SJCRH30 (cell line): ENCODE data around the gene CHRNB2. TPM values are rescaled to one million over a fixed set of nuclear protein-coding genes. Genes with fewer than 3 reads are reported as not detected.

ENCODE experiments used
- DNase-seq, 2 experiments: peaks; one replicate each; pipeline ENCODE4 v3.0.0-alpha.2; 2015 to 2020
- H3K27ac ChIP-seq: fragments of 250-450 bp; sonication (Bioruptor Pico); 2 replicates; pipeline ENCODE4 v1.5.1; 2020; ENCODE audit warnings: mild to moderate bottlenecking, moderate library complexity
- H3K27me3 ChIP-seq: fragments of 250-450 bp; sonication (Bioruptor Pico); 2 replicates; pipeline ENCODE4 v1.5.1; 2020; ENCODE audit warnings: mild to moderate bottlenecking, moderate library complexity
- H3K36me3 ChIP-seq: fragments of 250-450 bp; sonication (Bioruptor Pico); 2 replicates; pipeline ENCODE4 v1.5.1; 2020; ENCODE audit warnings: mild to moderate bottlenecking, moderate library complexity
- H3K4me1 ChIP-seq: fragments of 250-450 bp; sonication (Bioruptor Pico); 2 replicates; pipeline ENCODE4 v1.5.1; 2020; ENCODE audit warnings: mild to moderate bottlenecking, moderate library complexity
- H3K4me3 ChIP-seq: fragments of 250-450 bp; sonication (Bioruptor Pico); 2 replicates; pipeline ENCODE4 v1.5.1; 2020; ENCODE audit warnings: mild to moderate bottlenecking, moderate library complexity
- H3K9me3 ChIP-seq: fragments of 250-450 bp; sonication (Bioruptor Pico); replicated peaks from 2 replicates; pipeline ENCODE4 v1.5.1; 2020; ENCODE audit warnings: mild to moderate bottlenecking, moderate library complexity
- total RNA-seq: library from RNA; depleted of rRNA; stranded (reverse); fragments of >200 nt; shearing (Covaris generic); gene quantifications from 2 replicates; pipeline ENCODE4 v1.2.3, GENCODE V29; 2014

The CHRNB2 gene
- total RNA-seq, 1 experiment from 2014 or later: 0.08 TPM

GRCh38 chr1:154547105-154547732, 20.4 kb upstream of the CHRNB2 start:
- no peak overlapping the region for H3K4me3 ChIP-seq
- peaks cover 3% of the 10 kb centered on the region; the same call in 1 of the 2 replicates for H3K27me3 ChIP-seq
- H3K9me3 ChIP-seq: no peaks in the 10 kb centered on the region
- no peaks in the 10 kb centered on the region for H3K4me1 ChIP-seq
- no peak for DNase-seq
- peaks cover 27% of the 10 kb centered on the region for H3K36me3 ChIP-seq
- H3K27ac ChIP-seq: no peak overlapping the region

- Histone ChIP-seq H3K36me3 (peaks cover 35% of the 10 kb centered on the region), H3K4me1 (no peaks in the 10 kb centered on the region; the same call in 1 of the 2 replicates), H3K27ac (no peak overlapping the region), H3K27me3 (no peaks in the 10 kb centered on the region), H3K4me3 (no peak overlapping the region), H3K9me3 (no peaks in the 10 kb centered on the region)
- no peak for DNase-seq
Observed at GRCh38 chr1:154548028-154548427, 19.6 kb upstream of the CHRNB2 start.

GRCh38 chr1:154549202-154549770, 18.3 kb upstream of the CHRNB2 start:
- DNase-seq: no peak
- no peak overlapping the region for H3K27ac ChIP-seq
- H3K4me3 ChIP-seq: no peak overlapping the region
- H3K4me1 ChIP-seq: peaks cover 2% of the 10 kb centered on the region; the same call in 1 of the 2 replicates
- H3K27me3 ChIP-seq: no peaks in the 10 kb centered on the region
- H3K9me3 ChIP-seq: no peaks in the 10 kb centered on the region
- H3K36me3 ChIP-seq: peaks cover 47% of the 10 kb centered on the region

- H3K27me3 ChIP-seq: no peaks in the 10 kb centered on the region
- no peak for DNase-seq
- peaks cover 55% of the 10 kb centered on the region for H3K36me3 ChIP-seq
Observed at GRCh38 chr1:154550070-154550469, 17.5 kb upstream of the CHRNB2 start.

GRCh38 chr1:154550657-154551056, 16.9 kb upstream of the CHRNB2 start:
- Histone ChIP-seq H3K4me3 (no peak overlapping the region), H3K36me3 (peaks cover 61% of the 10 kb centered on the region), H3K9me3 (no peaks in the 10 kb centered on the region), H3K27ac (no peak overlapping the region), H3K27me3 (no peaks in the 10 kb centered on the region), H3K4me1 (peaks cover 2% of the 10 kb centered on the region; the same call in 1 of the 2 replicates)
- DNase-seq: no peak

More at GRCh38 chr1:154550070-154550469, 17.5 kb upstream of the CHRNB2 start:
- no peak overlapping the region for H3K27ac ChIP-seq
- H3K4me1 ChIP-seq: peaks cover 2% of the 10 kb centered on the region; the same call in 1 of the 2 replicates
- H3K4me3 ChIP-seq: no peak overlapping the region
- H3K9me3 ChIP-seq: no peaks in the 10 kb centered on the region

- H3K36me3 ChIP-seq: peaks cover 65% of the 10 kb centered on the region
- no peak overlapping the region for H3K4me3 ChIP-seq
- H3K9me3 ChIP-seq: no peaks in the 10 kb centered on the region
- peaks cover 2% of the 10 kb centered on the region; the same call in 1 of the 2 replicates for H3K4me1 ChIP-seq
- no peaks in the 10 kb centered on the region for H3K27me3 ChIP-seq
- H3K27ac ChIP-seq: no peak overlapping the region
- no peak for DNase-seq
Observed at GRCh38 chr1:154551474-154551873, 16.1 kb upstream of the CHRNB2 start.

GRCh38 chr1:154552036-154552435, 15.5 kb upstream of the CHRNB2 start:
- Histone ChIP-seq H3K9me3 (no peaks in the 10 kb centered on the region), H3K36me3 (peaks cover 65% of the 10 kb centered on the region), H3K4me1 (peaks cover 2% of the 10 kb centered on the region; the same call in 1 of the 2 replicates), H3K27ac (no peak overlapping the region), H3K27me3 (no peaks in the 10 kb centered on the region), H3K4me3 (no peak overlapping the region)
- no peak for DNase-seq

- H3K36me3 ChIP-seq: peaks cover 65% of the 10 kb centered on the region
- DNase-seq: no peak
Observed at GRCh38 chr1:154553056-154554030, 14.2 kb upstream of the CHRNB2 start.

GRCh38 chr1:154556422-154556821, 11.2 kb upstream of the CHRNB2 start:
- Histone ChIP-seq H3K4me1 (peaks cover 2% of the 10 kb centered on the region; the same call in 1 of the 2 replicates), H3K9me3 (no peaks in the 10 kb centered on the region), H3K27ac (no peak overlapping the region), H3K27me3 (no peaks in the 10 kb centered on the region), H3K4me3 (peak overlapping the region; percentile 89), H3K36me3 (peaks cover 46% of the 10 kb centered on the region)
- DNase-seq: no peak

More at GRCh38 chr1:154553056-154554030, 14.2 kb upstream of the CHRNB2 start:
- H3K9me3 ChIP-seq: no peaks in the 10 kb centered on the region
- no peaks in the 10 kb centered on the region for H3K27me3 ChIP-seq
- peaks cover 2% of the 10 kb centered on the region; the same call in 1 of the 2 replicates for H3K4me1 ChIP-seq
- no peak overlapping the region for H3K27ac ChIP-seq
- no peak overlapping the region for H3K4me3 ChIP-seq

GRCh38 chr1:154557248-154557938, 10.2 kb upstream of the CHRNB2 start:
- Histone ChIP-seq H3K36me3 (peaks cover 36% of the 10 kb centered on the region), H3K4me3 (peak overlapping the region; percentile 89), H3K4me1 (peaks cover 2% of the 10 kb centered on the region; the same call in 1 of the 2 replicates), H3K9me3 (no peaks in the 10 kb centered on the region), H3K27ac (no peak overlapping the region; the same call in 1 of the 2 replicates), H3K27me3 (no peaks in the 10 kb centered on the region)
- no peak for DNase-seq

GRCh38 chr1:154557939-154558719, 9.4 kb upstream of the CHRNB2 start, which contains the start of gene UBE2Q1:
UBE2Q1 (minus strand) TSS chr1:154558662; CDS start chr1:154558553, 109 bp downstream.
- peaks cover 2% of the 10 kb centered on the region; the same call in 1 of the 2 replicates for H3K4me1 ChIP-seq
- no peaks in the 10 kb centered on the region for H3K27me3 ChIP-seq
- peak within 1 kb of the TSS; percentile 65 for H3K27ac ChIP-seq
- no peaks in the 10 kb centered on the region for H3K9me3 ChIP-seq
- peak; percentile 40 to 49 for DNase-seq
- H3K4me3 ChIP-seq: peak within 1 kb of the TSS; percentile 89
- peaks cover 29% of the 10 kb centered on the region for H3K36me3 ChIP-seq

- H3K27me3 ChIP-seq: no peaks in the 10 kb centered on the region
- H3K4me3 ChIP-seq: peak overlapping the region; percentile 60
- DNase-seq: peak; percentile 98 to 99
- peak overlapping the region; percentile 65 for H3K27ac ChIP-seq
- H3K9me3 ChIP-seq: no peaks in the 10 kb centered on the region
- H3K36me3 ChIP-seq: peaks cover 22% of the 10 kb centered on the region
- no peaks in the 10 kb centered on the region for H3K4me1 ChIP-seq
Observed at GRCh38 chr1:154558720-154559465, 8.7 kb upstream of the CHRNB2 start.
